CD4-positive, alpha-beta T cell treated with Interleukin-6 at 100 ng/mL for 8 hours (primary cell): ENCODE results near the gene MTX2.

ENCODE experiments used
- DNase-seq: peaks from one replicate; pipeline ENCODE4 v3.0.0-alpha.2; 2020; ENCODE audit warnings: mixed read lengths, low spot score

The MTX2 gene

DNA sequence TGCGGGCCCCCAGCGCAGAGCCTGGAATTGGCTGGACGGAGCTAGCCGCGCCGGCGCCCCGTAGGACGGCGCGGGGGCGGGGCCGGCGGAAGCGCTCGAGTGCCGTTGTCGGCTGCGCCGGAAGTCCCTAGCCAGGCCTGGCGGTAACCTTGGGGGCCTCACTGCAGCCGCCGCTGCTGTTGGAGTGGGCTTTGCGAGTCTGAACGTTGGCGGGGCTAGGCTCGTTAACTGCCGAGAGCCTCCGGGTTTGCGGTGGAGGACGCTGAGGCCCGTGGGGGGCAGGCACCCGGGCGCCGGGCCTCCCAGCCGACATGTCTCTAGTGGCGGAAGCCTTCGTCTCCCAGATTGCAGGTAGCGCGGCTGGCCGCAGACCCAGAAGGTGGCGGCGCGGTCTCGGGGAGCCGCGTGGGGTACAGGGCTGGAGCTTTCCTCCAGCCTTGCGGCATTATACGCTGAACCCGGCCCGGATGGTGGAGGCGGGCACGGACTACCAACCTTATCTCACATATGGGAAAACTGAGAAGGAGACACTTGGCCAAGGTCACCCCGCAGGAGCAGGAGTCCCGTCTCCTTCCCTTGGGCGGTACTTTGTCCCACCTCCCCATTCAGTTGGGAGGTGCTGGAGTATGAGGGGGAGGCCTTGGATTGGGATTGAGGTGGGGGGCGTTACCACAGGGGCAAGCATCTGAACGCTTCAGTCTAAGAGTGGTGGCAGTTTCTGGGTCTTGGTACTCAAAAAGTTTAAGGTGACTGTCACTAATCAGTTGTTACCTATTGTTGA lies at the start of gene MTX2:
Gene MTX2, plus strand, starts transcription at position 124 of the 781 bp plus-strand sequence. Its CDS starts 188 bp downstream, at position 312.
- DNase-seq = peak; percentile 50

DNA sequence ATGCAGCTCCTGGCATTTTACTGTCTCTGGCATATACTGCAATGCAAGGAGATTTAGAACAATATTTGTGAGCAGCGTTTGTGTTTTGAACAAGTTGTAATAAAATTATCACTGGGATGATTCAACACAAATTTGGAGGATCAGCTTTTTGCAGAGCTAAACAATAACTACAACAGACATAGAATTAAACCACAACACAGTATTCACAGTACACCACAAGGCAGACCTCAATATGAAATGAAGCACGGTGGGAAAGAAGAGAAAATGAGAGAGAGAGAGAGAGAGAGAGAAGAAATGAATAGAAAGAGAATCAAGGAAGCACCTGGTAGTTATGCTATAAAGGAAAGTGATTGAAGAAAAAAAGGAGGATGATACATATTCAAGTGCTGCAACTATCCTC lies 41.4 kb upstream of the MTX2 start:
- no peak for DNase-seq

DNA sequence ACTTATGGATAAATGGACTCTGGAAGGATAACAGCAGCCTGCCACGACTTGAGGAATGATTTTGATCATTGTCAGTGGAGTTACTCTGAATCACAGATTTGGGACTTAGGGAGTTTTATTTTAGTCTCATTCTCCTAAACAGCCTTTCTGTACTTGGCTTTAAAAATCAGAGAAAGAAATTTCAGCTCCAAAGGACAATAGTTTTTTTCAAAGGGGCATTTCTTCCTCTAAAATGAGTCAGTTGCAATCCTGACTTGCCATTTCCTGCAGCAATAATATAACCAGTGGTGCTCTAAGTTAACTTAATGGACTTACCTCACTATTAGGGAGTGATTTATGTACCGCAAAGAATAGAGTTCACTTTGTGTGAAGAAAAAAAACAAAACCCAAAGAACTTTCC lies 35.1 kb upstream of the MTX2 start:
- DNase-seq = no peak

DNA sequence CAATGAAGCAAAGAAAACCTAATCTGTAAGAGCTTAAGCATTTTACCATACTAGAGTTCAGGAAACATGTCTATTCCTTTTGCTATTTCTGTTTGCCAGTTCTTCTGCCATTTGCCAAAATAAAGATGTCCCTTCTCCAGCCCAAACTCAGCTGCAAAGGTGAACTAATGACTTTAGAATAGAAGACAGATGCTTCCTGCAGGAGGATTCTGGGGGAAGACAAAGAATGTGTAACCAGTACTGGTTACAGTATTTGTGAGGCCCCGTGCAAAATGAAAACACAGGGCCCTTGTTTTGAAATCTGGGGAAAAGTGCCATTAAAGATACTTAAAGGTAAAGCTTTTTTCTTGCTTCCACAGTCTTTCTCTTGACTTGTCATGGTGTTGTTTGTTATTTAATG lies 34.3 kb upstream of the MTX2 start:
- no peak for DNase-seq

- DNase-seq = no peak
These were observed 31.8 kb upstream of the MTX2 start for GRCh38 chr2:176237456-176237855.

DNA sequence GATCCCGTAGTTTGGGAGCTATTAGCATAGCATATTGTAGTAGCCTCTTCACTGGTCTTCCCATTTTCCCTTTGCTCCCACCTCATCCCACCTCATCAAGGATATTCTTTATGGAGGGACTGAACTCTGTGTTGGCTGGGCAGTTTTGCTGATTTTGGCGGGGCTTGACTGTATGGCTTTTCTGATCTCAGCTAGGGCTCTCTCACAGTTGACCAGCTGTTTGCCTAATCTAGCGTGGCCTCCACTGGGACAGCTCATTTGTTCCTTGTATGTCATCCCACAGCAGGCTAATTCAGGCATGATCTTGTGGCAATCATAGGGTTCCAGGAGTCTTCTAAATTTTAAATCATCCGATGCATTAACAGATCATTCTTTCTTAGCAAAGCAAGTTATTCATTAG lies 30.2 kb upstream of the MTX2 start:
- no peak for DNase-seq

GRCh38 chr2:176240301-176240700 lies 28.9 kb upstream of the MTX2 start:
- no peak for DNase-seq

- no peak for DNase-seq
These were observed 27.0 kb upstream of the MTX2 start for GRCh38 chr2:176242276-176242675.

DNA sequence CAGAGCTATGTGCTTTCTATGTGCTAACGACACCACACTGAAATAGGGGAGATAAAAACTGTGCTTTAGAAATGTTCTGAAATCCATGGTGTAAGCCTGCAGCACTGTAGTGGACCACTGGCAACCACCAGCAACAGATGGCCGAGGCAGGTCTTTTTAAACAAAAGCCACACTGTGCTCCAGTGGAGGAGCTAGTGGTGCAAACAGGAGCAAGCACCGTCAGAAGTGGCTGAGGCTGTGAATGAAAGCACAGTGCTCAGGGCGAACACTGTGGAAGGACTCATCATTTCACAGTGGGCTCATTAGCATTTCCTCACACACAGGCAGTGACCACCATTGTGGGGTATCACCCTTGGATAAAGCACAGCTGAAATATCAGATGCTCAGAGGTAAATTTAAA lies 22.9 kb upstream of the MTX2 start:
- no peak for DNase-seq

DNA sequence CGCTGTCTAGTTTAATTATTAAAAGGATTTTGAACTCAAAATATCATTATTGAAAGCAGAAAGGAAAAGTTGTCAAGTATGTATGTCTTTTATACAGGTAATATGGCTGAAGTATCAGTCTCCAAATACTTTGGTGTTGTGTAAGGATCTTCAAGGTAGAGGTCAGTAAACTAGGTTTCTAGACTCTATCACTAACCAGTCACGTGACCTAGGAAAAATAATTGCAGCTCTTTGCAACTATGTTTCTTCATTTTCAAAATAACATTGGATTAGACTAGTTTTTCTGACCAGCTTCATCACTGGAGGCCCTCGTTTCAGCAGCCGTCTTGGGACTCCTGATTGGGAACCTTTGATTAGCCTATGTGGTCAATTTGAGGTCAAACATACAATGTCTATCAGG lies 21.4 kb upstream of the MTX2 start:
- no peak for DNase-seq

DNA sequence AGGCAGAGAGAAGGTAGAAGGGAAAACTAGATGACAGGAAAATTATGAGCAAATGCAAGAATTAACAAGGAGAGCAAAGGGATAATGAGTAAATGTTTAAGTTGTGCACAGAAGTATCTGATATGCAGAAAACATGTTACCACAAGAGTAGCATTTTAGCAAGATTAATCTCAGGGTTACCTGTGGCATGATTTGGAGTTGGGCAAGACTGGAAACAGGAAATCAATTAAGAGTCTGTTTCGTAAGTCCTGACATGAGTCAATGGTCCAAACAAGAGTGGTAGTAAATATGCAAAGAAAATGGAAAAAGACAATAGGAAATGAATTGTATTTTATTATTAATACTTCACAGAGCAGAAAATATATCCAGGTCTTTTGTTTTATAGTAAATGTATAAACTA lies 17.3 kb upstream of the MTX2 start:
- DNase-seq = no peak

DNA sequence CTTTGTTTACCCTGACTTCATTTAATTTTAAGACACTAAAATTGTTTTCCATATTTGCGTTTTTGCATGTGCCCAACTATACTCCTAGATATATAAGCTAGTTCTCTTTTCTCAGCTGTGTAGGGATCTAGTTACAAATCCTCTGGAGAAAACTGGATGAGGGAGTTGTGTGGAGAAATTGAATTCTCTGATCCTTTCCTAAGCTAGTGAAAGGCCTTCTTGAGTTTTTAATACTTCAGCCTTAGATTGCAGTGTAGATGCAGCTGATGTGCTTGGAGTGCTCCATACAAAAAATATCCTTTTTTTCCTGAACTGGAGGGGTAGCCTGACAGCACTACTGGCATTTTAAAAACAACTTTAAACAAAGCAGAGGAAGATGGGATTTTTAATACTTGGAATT lies 8.6 kb upstream of the MTX2 start:
- DNase-seq = no peak

- DNase-seq = no peak
These were observed 8.1 kb upstream of the MTX2 start for GRCh38 chr2:176261136-176261535.

- no peak for DNase-seq
These were observed 295 bp upstream of the MTX2 start for GRCh38 chr2:176268976-176269318.

DNA sequence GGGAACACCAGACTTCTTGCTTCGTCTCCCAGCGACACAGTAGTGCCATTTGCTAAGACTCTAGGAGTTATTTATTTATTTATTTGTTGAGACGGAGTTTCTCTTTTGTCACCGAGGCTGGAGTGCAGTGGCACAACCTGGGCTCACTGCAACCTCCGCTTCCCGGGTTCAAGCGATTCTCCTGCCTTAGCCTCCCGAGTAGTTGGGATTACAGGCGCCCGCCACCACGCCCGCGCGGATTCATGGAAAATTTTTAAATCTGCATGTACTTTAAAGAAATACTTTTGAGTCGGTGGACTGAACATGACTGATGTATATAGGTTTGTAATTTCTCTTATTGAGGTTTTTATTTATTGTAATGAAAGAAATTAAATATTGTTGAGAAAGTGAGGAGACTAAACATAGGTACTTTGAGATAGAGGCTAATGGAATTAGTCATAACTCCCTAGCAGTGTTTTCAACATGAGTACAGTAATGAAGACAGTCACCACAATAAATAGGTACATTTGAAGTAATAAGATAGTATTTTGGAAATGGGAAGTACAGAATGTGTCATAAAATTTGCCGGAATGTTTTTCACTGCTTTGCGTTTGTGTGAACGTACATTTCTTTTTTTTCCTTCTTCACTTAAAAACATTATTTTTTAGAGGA lies 983 bp downstream of the MTX2 start:
- no peak for DNase-seq

GRCh38 chr2:176272870-176273459 lies 3.7 kb downstream of the MTX2 start:
- no peak for DNase-seq

DNA sequence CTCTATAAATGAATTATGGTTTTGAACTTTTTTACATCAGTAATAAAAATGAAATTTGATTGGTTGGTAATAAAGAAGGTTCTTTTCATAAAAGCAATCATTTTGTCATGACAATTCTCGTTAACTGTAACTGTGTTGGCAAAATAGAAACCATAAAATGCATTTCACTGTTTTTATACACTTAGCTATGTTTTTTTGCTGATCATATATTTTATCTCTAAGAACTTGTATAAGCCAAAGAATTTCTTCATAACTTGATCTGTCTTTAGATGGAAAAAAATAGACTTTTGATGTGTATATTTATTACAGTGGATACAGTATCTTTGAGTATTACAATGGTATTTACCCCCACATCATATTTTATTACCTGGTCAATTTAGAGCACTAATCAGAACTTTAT lies 9.7 kb downstream of the MTX2 start:
- no peak for DNase-seq

- DNase-seq = no peak
These were observed 10.9 kb downstream of the MTX2 start for GRCh38 chr2:176280156-176280555.

- DNase-seq = no peak
These were observed 11.8 kb downstream of the MTX2 start for GRCh38 chr2:176280867-176281658.

DNA sequence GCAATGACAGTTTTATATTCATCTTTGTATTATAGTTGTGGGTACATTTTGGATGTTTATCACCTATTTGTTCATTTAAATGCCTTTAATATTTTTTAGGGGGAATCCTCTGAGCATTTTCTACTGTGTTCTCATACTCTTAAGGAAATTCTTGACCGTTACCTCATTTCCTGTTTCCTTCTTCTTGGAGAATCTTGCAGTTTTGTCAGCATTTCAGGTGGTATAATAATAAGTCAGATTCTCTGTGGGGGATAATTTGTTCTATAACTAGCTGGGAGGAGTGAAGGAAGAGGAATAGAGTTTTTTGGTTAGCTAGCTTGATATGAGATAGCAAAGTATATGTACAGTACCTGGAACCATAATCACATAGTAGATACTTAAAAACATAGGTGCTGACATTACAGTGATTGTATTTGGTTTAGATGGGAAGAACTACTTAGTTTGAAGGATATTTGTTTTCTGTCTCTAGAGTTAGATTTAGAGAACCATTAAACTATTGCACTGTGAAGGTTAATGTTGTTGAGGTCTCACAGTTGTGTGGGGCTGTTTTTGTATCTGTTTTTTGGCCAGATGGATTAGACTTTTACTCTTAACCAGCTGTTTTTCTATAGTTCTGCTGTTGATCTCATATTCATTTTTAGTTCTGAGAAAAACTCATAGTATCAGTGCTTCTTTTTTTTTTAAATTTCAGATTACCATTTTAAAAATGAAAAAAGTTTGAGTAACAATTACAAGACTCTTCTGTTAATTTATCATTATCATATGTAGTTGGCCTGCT lies 14.2 kb downstream of the MTX2 start:
- DNase-seq = no peak

- no peak for DNase-seq
These were observed 15.3 kb downstream of the MTX2 start for GRCh38 chr2:176284461-176285049.

DNA sequence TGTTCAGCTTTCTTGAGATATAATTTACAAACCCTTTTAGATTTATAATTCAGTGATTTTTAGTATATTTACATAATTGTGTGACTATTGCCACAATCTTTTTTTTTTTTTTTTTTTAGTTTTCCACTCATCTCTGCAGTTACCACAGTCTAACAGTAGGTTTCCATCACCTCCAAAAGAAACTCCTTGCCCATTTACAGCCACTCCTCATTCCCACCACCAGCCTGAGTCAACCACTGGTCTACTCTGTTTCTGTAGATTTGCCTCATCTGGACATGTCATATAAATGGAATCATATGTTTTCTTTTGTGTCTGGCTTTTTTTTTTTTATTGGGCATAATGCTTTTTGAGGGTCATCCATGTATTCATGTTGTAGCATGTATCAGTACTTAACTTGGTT lies 16.1 kb downstream of the MTX2 start:
- DNase-seq = no peak
